Mesodermal cell (in vitro differentiated cells): ENCODE measurements around the gene CNNM1.

ENCODE experiments used
- H3K27ac ChIP-seq: 2 replicates; pipeline ENCODE4 v1.7.0; 2013; ENCODE audit warnings: mild to moderate bottlenecking, low read depth, low read length, moderate library complexity; ENCODE audit not compliant: severe bottlenecking
- H3K36me3 ChIP-seq: 2 replicates; pipeline ENCODE4 v1.7.1; 2013; ENCODE audit warnings: mild to moderate bottlenecking, low read length, moderate library complexity; ENCODE audit not compliant: control insufficient read depth, insufficient read depth
- H3K4me1 ChIP-seq: one replicate; pipeline ENCODE4 v1.7.1; 2013; ENCODE audit warnings: mild to moderate bottlenecking, low read length; ENCODE audit not compliant: insufficient read depth, control insufficient read depth, poor library complexity, severe bottlenecking
- H3K4me3 ChIP-seq: 2 replicates; pipeline ENCODE4 v1.7.0; 2013; ENCODE audit warnings: low read length, control low read depth, mild to moderate bottlenecking; ENCODE audit not compliant: insufficient read depth, poor library complexity, severe bottlenecking; ENCODE audit errors: extremely low read depth
- H3K9me3 ChIP-seq: 2 replicates; pipeline ENCODE4 v1.7.1; 2013; ENCODE audit warnings: mild to moderate bottlenecking, low read length, moderate library complexity; ENCODE audit not compliant: control insufficient read depth
- WGBS, 2 experiments: methylation state at CpG; one replicate each; pipeline ENCODE4 v1.1.5; 2013; ENCODE audit warnings: missing lambda C conversion rate in 2 of 2; ENCODE audit not compliant: insufficient coverage in 2 of 2; 5-methylcytosine and 5-hydroxymethylcytosine counted together

CNNM1 gene

DNA sequence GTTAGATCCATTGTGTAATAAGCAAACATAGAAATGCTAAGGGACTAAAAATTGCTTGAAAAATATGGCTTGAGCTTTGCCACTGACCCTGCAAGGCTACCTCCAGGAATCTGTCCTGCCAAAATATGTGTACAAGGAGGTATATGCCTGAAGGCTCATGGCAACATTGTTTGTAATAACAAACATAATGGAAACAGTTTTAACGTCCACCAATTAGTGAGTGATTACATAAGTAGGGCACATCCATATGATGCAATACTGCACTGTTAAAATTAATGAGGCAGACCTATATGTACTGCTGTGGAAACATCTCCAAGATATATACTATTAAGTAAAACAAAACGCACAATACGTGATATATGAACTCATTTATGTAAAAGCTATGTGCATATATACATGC, 114.3 kb downstream of the CNNM1 start:
- no peak overlapping the region for H3K27ac ChIP-seq
- no peaks in the 10 kb centered on the region for H3K36me3 ChIP-seq
- no CpG with 5 or more reads among the region's 3 CpGs for WGBS, 2 experiments

More for the DNA sequence above, 114.3 kb downstream of the CNNM1 start:
- Histone ChIP-seq H3K4me1 (no peaks in the 10 kb centered on the region), H3K9me3 (no peaks in the 10 kb centered on the region), H3K4me3 (no peak overlapping the region)
